Neuronal stem cell (in vitro differentiated cells): ENCODE data around the gene CTDP1.

ENCODE experiments used
- DNase-seq: peaks from one replicate; pipeline ENCODE4 v3.0.0-alpha.2; 2013; ENCODE audit warnings: low spot score
- H2AFZ ChIP-seq: one replicate; pipeline ENCODE4 v1.6.1; 2013; ENCODE audit warnings: mild to moderate bottlenecking, low read length, inconsistent platforms
- H2AK5ac ChIP-seq: 2 replicates; pipeline ENCODE4 v1.6.1; 2013; ENCODE audit warnings: low read depth, mild to moderate bottlenecking, inconsistent platforms, low read length, moderate library complexity, mixed read lengths
- H2BK120ac ChIP-seq: 2 replicates; pipeline ENCODE4 v1.6.1; 2013; ENCODE audit warnings: low read depth, mild to moderate bottlenecking, inconsistent platforms, low read length, moderate library complexity, mixed read lengths
- H2BK12ac ChIP-seq: one replicate; pipeline ENCODE4 v1.6.1; 2013; ENCODE audit warnings: low read length, inconsistent platforms
- H2BK15ac ChIP-seq: 2 replicates; pipeline ENCODE4 v1.6.1; 2013; ENCODE audit warnings: mild to moderate bottlenecking, low read length, inconsistent platforms, mixed read lengths
- H2BK5ac ChIP-seq: one replicate; pipeline ENCODE4 v1.6.1; 2013; ENCODE audit warnings: inconsistent platforms, mild to moderate bottlenecking, low read length, moderate library complexity
- H3K14ac ChIP-seq: one replicate; pipeline ENCODE4 v1.6.1; 2013; ENCODE audit warnings: low read length, inconsistent platforms
- H3K18ac ChIP-seq: 2 replicates; pipeline ENCODE4 v1.6.1; 2013; ENCODE audit warnings: low read length, inconsistent platforms
- H3K23ac ChIP-seq: 2 replicates; pipeline ENCODE4 v1.6.1; 2013; ENCODE audit warnings: low read depth, mild to moderate bottlenecking, mixed read lengths, low read length, inconsistent platforms; ENCODE audit not compliant: poor library complexity
- H3K27ac ChIP-seq: replicated peaks from 3 replicates; pipeline ENCODE4 v1.5.1; 2013; ENCODE audit warnings: low read length, inconsistent platforms
- H3K27me3 ChIP-seq, 3 experiments: 2 replicates each; pipeline ENCODE4 v1.6.1; 2013; ENCODE audit warnings: low read length in 3 of 3, mild to moderate bottlenecking in 2 of 3, inconsistent platforms in 1 of 3, low read depth in 1 of 3, mixed read lengths in 1 of 3, moderate library complexity in 1 of 3; ENCODE audit not compliant: control insufficient read depth in 3 of 3, insufficient read depth in 3 of 3
- H3K36me3 ChIP-seq, 2 donors: replicated peaks in 1 of 2; 2 replicates each; pipeline ENCODE4 v1.6.1; 2013; ENCODE audit warnings: low read length in 2 of 2; ENCODE audit not compliant: control insufficient read depth in 2 of 2, insufficient read depth in 2 of 2
- H3K4ac ChIP-seq: 2 replicates; pipeline ENCODE4 v1.6.1; 2013; ENCODE audit warnings: inconsistent platforms, mild to moderate bottlenecking, low read length, moderate library complexity
- H3K4me1 ChIP-seq, 2 donors: 1 replicate in 1 of 2; 2 replicates in 1 of 2; pipeline ENCODE4 v1.6.1; 2013; ENCODE audit warnings: low read length in 2 of 2, low read depth in 1 of 2; ENCODE audit not compliant: control insufficient read depth in 2 of 2, insufficient read depth in 1 of 2
- H3K4me2 ChIP-seq: one replicate; pipeline ENCODE4 v1.6.1; 2013; ENCODE audit warnings: mild to moderate bottlenecking, low read length, inconsistent platforms; ENCODE audit not compliant: insufficient read depth, poor library complexity, severe bottlenecking
- H3K4me3 ChIP-seq, 2 donors: 2 replicates each; pipeline ENCODE4 v1.5.1; 2013; ENCODE audit warnings: low read length in 2 of 2, mild to moderate bottlenecking in 2 of 2, inconsistent platforms in 1 of 2, moderate library complexity in 1 of 2
- H3K79me1 ChIP-seq: one replicate; pipeline ENCODE4 v1.6.1; 2013; ENCODE audit warnings: low read depth, mild to moderate bottlenecking, inconsistent platforms, low read length, moderate library complexity
- H3K9ac ChIP-seq: one replicate; pipeline ENCODE4 v1.6.1; 2013; ENCODE audit warnings: mild to moderate bottlenecking, low read depth, low read length, inconsistent platforms; ENCODE audit not compliant: poor library complexity
- H3K9me3 ChIP-seq, 2 donors: replicated peaks in 1 of 2; 2 replicates each; pipeline versions ENCODE3 to v1.6.1; 2013; ENCODE audit warnings: low read length in 2 of 2, mild to moderate bottlenecking in 2 of 2, inconsistent platforms in 1 of 2, low read depth in 1 of 2, mixed read lengths in 1 of 2, moderate library complexity in 1 of 2; ENCODE audit not compliant: control insufficient read depth in 2 of 2, insufficient read depth in 1 of 2
- H4K8ac ChIP-seq: one replicate; pipeline ENCODE4 v1.6.1; 2013; ENCODE audit warnings: low read depth, mild to moderate bottlenecking, inconsistent platforms, low read length, moderate library complexity
- H4K91ac ChIP-seq: one replicate; pipeline ENCODE4 v1.6.1; 2013; ENCODE audit warnings: low read length, low read depth, mild to moderate bottlenecking, inconsistent platforms; ENCODE audit not compliant: poor library complexity
- WGBS, 2 donors: extraction: QIAGEN DNeasy Blood & Tissue Kit; methylation state at CpG; one replicate each; pipeline ENCODE4 v1.1.7; 2013; ENCODE audit warnings: missing lambda C conversion rate in 2 of 2, mixed read lengths in 1 of 2; ENCODE audit not compliant: insufficient read length in 2 of 2, insufficient replicate concordance in 1 of 2; ENCODE audit errors: extremely low coverage in 2 of 2; 5-methylcytosine and 5-hydroxymethylcytosine counted together

Gene CTDP1

GRCh38 chr18:79672490-79673276, 6.9 kb upstream of the CTDP1 start:
- H2BK12ac ChIP-seq: no peak overlapping the region
- H3K36me3 ChIP-seq: peaks cover 0 to 16% of the 10 kb centered on the region in 2 donors
- no peak overlapping the region for H3K4ac ChIP-seq
- H4K8ac ChIP-seq: no peak overlapping the region
- H2BK120ac ChIP-seq: no peak overlapping the region
- no peak overlapping the region for H3K14ac ChIP-seq
- H3K4me1 ChIP-seq: peaks cover 0 to 2% of the 10 kb centered on the region in 2 donors
- WGBS, 2 donors: no CpG with 5 or more reads among the region's 19 CpGs
- no peak overlapping the region for H3K4me2 ChIP-seq
- no peak overlapping the region for H4K91ac ChIP-seq
- peak overlapping the region; percentile 38 for H2AK5ac ChIP-seq
- H3K9ac ChIP-seq: peak overlapping the region; percentile 78
- no peaks in the 10 kb centered on the region for H3K27me3 ChIP-seq
- DNase-seq: no peak
- no peak overlapping the region for H3K23ac ChIP-seq
- no peaks in the 10 kb centered on the region for H3K9me3 ChIP-seq
- no peak overlapping the region for H3K27ac ChIP-seq
- H2AFZ ChIP-seq: no peak overlapping the region
- no peaks in the 10 kb centered on the region for H3K79me1 ChIP-seq
- H2BK15ac ChIP-seq: no peak overlapping the region
- H2BK5ac ChIP-seq: no peak overlapping the region
- H3K4me3 ChIP-seq: no peak overlapping the region
- H3K18ac ChIP-seq: no peak overlapping the region

DNA sequence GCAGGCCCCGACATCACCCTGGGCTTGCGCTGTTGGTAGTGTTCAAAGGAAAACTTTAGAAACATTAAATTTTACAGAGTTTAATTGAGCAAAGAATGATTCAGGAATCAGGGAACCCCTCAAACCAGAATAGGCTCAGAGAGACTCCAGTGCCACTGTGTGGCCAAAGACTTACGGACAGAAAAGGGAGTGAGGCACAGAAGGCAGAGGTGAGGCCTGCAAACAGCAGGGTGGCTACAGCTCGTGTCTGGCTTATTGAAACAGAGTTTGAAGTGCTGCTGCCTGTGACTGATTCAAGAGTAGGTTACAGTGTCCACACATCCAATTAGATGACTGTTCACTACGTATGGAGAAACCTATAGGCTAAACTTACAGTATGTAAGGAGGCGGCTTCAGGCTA, 2.4 kb upstream of the CTDP1 start:
- no CpG with 5 or more reads among the region's 6 CpGs for WGBS, 2 donors
- Histone ChIP-seq H3K4me2 (no peak overlapping the region), H3K4me1 (peaks cover 6 to 9% of the 10 kb centered on the region in 2 donors), H2BK120ac (no peak overlapping the region), H2AK5ac (no peak overlapping the region), H2BK5ac (no peak overlapping the region), H3K79me1 (peaks cover 13% of the 10 kb centered on the region), H3K23ac (no peak overlapping the region), H2BK12ac (no peak overlapping the region), H3K18ac (no peak overlapping the region), H2BK15ac (no peak overlapping the region), H3K36me3 (peaks cover 0 to 16% of the 10 kb centered on the region in 2 donors), H3K27me3 (no peaks in the 10 kb centered on the region), H4K8ac (no peak overlapping the region), H3K9me3 (no peaks in the 10 kb centered on the region), H4K91ac (no peak overlapping the region), H3K9ac (no peak overlapping the region), H3K4ac (no peak overlapping the region), H3K27ac (no peak overlapping the region), H2AFZ (no peak overlapping the region), H3K14ac (no peak overlapping the region), H3K4me3 (no peak overlapping the region)
- DNase-seq: no peak

- peaks cover 6 to 9% of the 10 kb centered on the region in 2 donors for H3K4me1 ChIP-seq
- H3K23ac ChIP-seq: no peak overlapping the region
- H2AK5ac ChIP-seq: no peak overlapping the region
- H3K4me2 ChIP-seq: no peak overlapping the region
- no peak overlapping the region for H3K9ac ChIP-seq
- no CpG with 5 or more reads among the region's 9 CpGs for WGBS, 2 donors
- no peak for DNase-seq
- no peak overlapping the region for H2BK15ac ChIP-seq
- H3K36me3 ChIP-seq: peaks cover 0 to 16% of the 10 kb centered on the region in 2 donors
- no peak overlapping the region for H4K8ac ChIP-seq
- no peak overlapping the region for H3K18ac ChIP-seq
- H2BK12ac ChIP-seq: no peak overlapping the region
- H2BK120ac ChIP-seq: no peak overlapping the region
- no peak overlapping the region for H2AFZ ChIP-seq
- peak overlapping the region in 1 of 2 donors; percentile 94 for H3K4me3 ChIP-seq
- no peak overlapping the region for H3K4ac ChIP-seq
- no peaks in the 10 kb centered on the region for H3K27me3 ChIP-seq
- H3K27ac ChIP-seq: no peak overlapping the region
- no peak overlapping the region for H3K14ac ChIP-seq
- H2BK5ac ChIP-seq: no peak overlapping the region
- no peaks in the 10 kb centered on the region for H3K9me3 ChIP-seq
- no peak overlapping the region for H4K91ac ChIP-seq
- peaks cover 13% of the 10 kb centered on the region for H3K79me1 ChIP-seq
Observed at GRCh38 chr18:79677840-79678239, 1.8 kb upstream of the CTDP1 start.

GRCh38 chr18:79678665-79679551, 695 bp upstream of the CTDP1 start:
- DNase-seq: peak; percentile 98
- H3K79me1 ChIP-seq: peaks cover 13% of the 10 kb centered on the region
- H3K18ac ChIP-seq: peak overlapping the region; percentile 99
- no peak overlapping the region for H4K8ac ChIP-seq
- no peak overlapping the region for H3K4ac ChIP-seq
- H3K36me3 ChIP-seq: peaks cover 0 to 16% of the 10 kb centered on the region in 2 donors
- peak overlapping the region; percentile 59 for H4K91ac ChIP-seq
- no peak overlapping the region for H2BK15ac ChIP-seq
- peaks cover 6 to 9% of the 10 kb centered on the region in 2 donors for H3K4me1 ChIP-seq
- peak overlapping the region; percentile 81 for H3K23ac ChIP-seq
- H2BK5ac ChIP-seq: peak overlapping the region; percentile 84
- peak overlapping the region; percentile 85 for H3K14ac ChIP-seq
- peak overlapping the region; percentile 98 for H3K9ac ChIP-seq
- H2BK12ac ChIP-seq: peak overlapping the region; percentile 85
- no peak overlapping the region for H2BK120ac ChIP-seq
- H3K4me2 ChIP-seq: peak overlapping the region; percentile 69
- no CpG with 5 or more reads among the region's 77 CpGs for WGBS, 2 donors
- H3K9me3 ChIP-seq: no peaks in the 10 kb centered on the region
- H2AFZ ChIP-seq: peak overlapping the region; percentile 100
- no peaks in the 10 kb centered on the region for H3K27me3 ChIP-seq
- peak overlapping the region; percentile 72 for H3K27ac ChIP-seq
- H3K4me3 ChIP-seq: peak overlapping the region; percentile 94
- H2AK5ac ChIP-seq: no peak overlapping the region
